GM19395 (cell line): ENCODE measurements around the gene TTPAL.

Experiments
- ATAC-seq: cut with Tn5 transposase; IDR thresholded peaks from one replicate; pipeline ENCODE4 v1.9.1; 2021; ENCODE audit warnings: mild to moderate bottlenecking, moderate library complexity; ENCODE audit not compliant: unreplicated experiment

Gene TTPAL

GRCh38 chr20:44439318-44439717, 36.4 kb upstream of the TTPAL start:
- no peak for ATAC-seq

- no peak for ATAC-seq
Measured at GRCh38 chr20:44442298-44443070, 33.2 kb upstream of the TTPAL start.

GRCh38 chr20:44445742-44446710, 29.6 kb upstream of the TTPAL start:
- no peak for ATAC-seq

- no peak for ATAC-seq
Measured at GRCh38 chr20:44447827-44448419, 27.8 kb upstream of the TTPAL start.

- ATAC-seq, result no peak
Measured at GRCh38 chr20:44448753-44449546, 26.7 kb upstream of the TTPAL start.

- no peak for ATAC-seq
Measured at GRCh38 chr20:44449864-44450263, 25.8 kb upstream of the TTPAL start.

GRCh38 chr20:44450281-44450889, 25.3 kb upstream of the TTPAL start:
- no peak for ATAC-seq

- ATAC-seq, result no peak
Measured at GRCh38 chr20:44450903-44451450, 24.7 kb upstream of the TTPAL start.

GRCh38 chr20:44454306-44454963, 21.2 kb upstream of the TTPAL start:
- ATAC-seq, result no peak

GRCh38 chr20:44455126-44455525, 20.5 kb upstream of the TTPAL start:
- ATAC-seq, result no peak

GRCh38 chr20:44456611-44457010, 19.1 kb upstream of the TTPAL start:
- ATAC-seq, result no peak

- ATAC-seq, result no peak
Measured at GRCh38 chr20:44457016-44457415, 18.7 kb upstream of the TTPAL start.

GRCh38 chr20:44459271-44459670, 16.4 kb upstream of the TTPAL start:
- ATAC-seq, result no peak

- no peak for ATAC-seq
Measured at GRCh38 chr20:44460795-44461141, 14.9 kb upstream of the TTPAL start.

- ATAC-seq, result no peak
Measured at GRCh38 chr20:44461142-44461802, 14.4 kb upstream of the TTPAL start.

GRCh38 chr20:44461803-44462174, 13.9 kb upstream of the TTPAL start:
- ATAC-seq, result no peak

- ATAC-seq, result no peak
Measured at GRCh38 chr20:44463466-44463865, 12.2 kb upstream of the TTPAL start.

GRCh38 chr20:44464514-44464913, 11.2 kb upstream of the TTPAL start:
- ATAC-seq, result no peak

- no peak for ATAC-seq
Measured at GRCh38 chr20:44465001-44465560, 10.6 kb upstream of the TTPAL start.
